ENCODE data around the gene PSAPL1.
"Not testable (repeated sequence)": the region's sequence is repeated elsewhere in the genome, so short reads cannot be mapped to it uniquely, and the experiment has no call there.

The PSAPL1 gene

GRCh38 chr4:7459471-7459870, 24.7 kb upstream of the PSAPL1 start:
- DNase-seq (ENCODE audit: low read depth in 1 of 2, low spot score in 1 of 2) = no peak

GRCh38 chr4:7458477-7458876, 23.7 kb upstream of the PSAPL1 start:
- no peak for DNase-seq (ENCODE audit: low read depth in 1 of 2, low spot score in 1 of 2)

- no peak for DNase-seq (ENCODE audit: low read depth in 1 of 2, low spot score in 1 of 2)
These were observed 23.3 kb upstream of the PSAPL1 start for GRCh38 chr4:7458066-7458425.

- DNase-seq (ENCODE audit: low read depth in 1 of 2, low spot score in 1 of 2) = no peak
These were observed 22.7 kb upstream of the PSAPL1 start for GRCh38 chr4:7457201-7458065.

- not testable (repeated sequence) for DNase-seq (ENCODE audit: low read depth in 1 of 2, low spot score in 1 of 2)
These were observed 18.1 kb upstream of the PSAPL1 start for GRCh38 chr4:7452802-7453201.

- no peak for DNase-seq (ENCODE audit: low read depth in 1 of 2, low spot score in 1 of 2)
These were observed 17.1 kb upstream of the PSAPL1 start for GRCh38 chr4:7451800-7452199.

GRCh38 chr4:7451434-7451789, 16.7 kb upstream of the PSAPL1 start:
- DNase-seq (ENCODE audit: low read depth in 1 of 2, low spot score in 1 of 2) = no peak

- no peak for DNase-seq (ENCODE audit: low read depth in 1 of 2, low spot score in 1 of 2)
These were observed 16.2 kb upstream of the PSAPL1 start for GRCh38 chr4:7450775-7451433.

- no peak for DNase-seq (ENCODE audit: low read depth in 1 of 2, low spot score in 1 of 2)
These were observed 13.3 kb upstream of the PSAPL1 start for GRCh38 chr4:7448036-7448435.

GRCh38 chr4:7447236-7447635, 12.5 kb upstream of the PSAPL1 start:
- DNase-seq (ENCODE audit: low read depth in 1 of 2, low spot score in 1 of 2) = no peak

- DNase-seq (ENCODE audit: low read depth in 1 of 2, low spot score in 1 of 2) = no peak
These were observed 10.0 kb upstream of the PSAPL1 start for GRCh38 chr4:7444731-7445130.

- no peak for DNase-seq (ENCODE audit: low read depth in 1 of 2, low spot score in 1 of 2)
These were observed 9.6 kb upstream of the PSAPL1 start for GRCh38 chr4:7444314-7444713.

GRCh38 chr4:7442574-7443162, 7.9 kb upstream of the PSAPL1 start:
- DNase-seq (ENCODE audit: low read depth in 1 of 2, low spot score in 1 of 2) = no peak

- DNase-seq (ENCODE audit: low read depth in 1 of 2, low spot score in 1 of 2) = no peak
These were observed 6.5 kb upstream of the PSAPL1 start for GRCh38 chr4:7441201-7441600.

GRCh38 chr4:7439699-7440098, 5.0 kb upstream of the PSAPL1 start:
- no peak for DNase-seq (ENCODE audit: low read depth in 1 of 2, low spot score in 1 of 2)

GRCh38 chr4:7436256-7436655, 1.5 kb upstream of the PSAPL1 start:
- no peak for DNase-seq (ENCODE audit: low read depth in 1 of 2, low spot score in 1 of 2)

- DNase-seq (ENCODE audit: low read depth in 1 of 2, low spot score in 1 of 2) = no peak
These were observed 836 bp upstream of the PSAPL1 start for GRCh38 chr4:7435471-7436061.

- DNase-seq (ENCODE audit: low read depth in 1 of 2, low spot score in 1 of 2) = no peak
These were observed 477 bp downstream of the PSAPL1 start for GRCh38 chr4:7434141-7434765.

- no peak for DNase-seq (ENCODE audit: low read depth in 1 of 2, low spot score in 1 of 2)
These were observed 1.2 kb downstream of the PSAPL1 start for GRCh38 chr4:7433376-7434140.

- DNase-seq (ENCODE audit: low read depth in 1 of 2, low spot score in 1 of 2) = no peak
These were observed 2.0 kb downstream of the PSAPL1 start for GRCh38 chr4:7432531-7433375.

All from activated CD4-positive, alpha-beta T cell treated with anti-CD3 and anti-CD28 coated beads, Interleukin-2, amount 50 U/mL, for 24 hours (primary cell).